ENCODE measurements around the gene ASB13.

- TF ChIP-seq POLR2AphosphoS5 (IDR thresholded peaks at IDR 0.05; ENCODE audit: low read depth, low read length), result no peak
- TF ChIP-seq TAF1 (IDR thresholded peaks at IDR 0.05; ENCODE audit: low read depth, low read length), result no peak
- TF ChIP-seq PAX5 (IDR thresholded peaks at IDR 0.05; ENCODE audit: insufficient read depth, low read length, severe bottlenecking), result no peak
Measured at GRCh38 chr10:5681930-5682329, 15.5 kb upstream of the ASB13 start.

Measured in GM12891 (cell line).